ENCODE results near the gene CARNS1. TPM values are rescaled to one million over a fixed set of nuclear protein-coding genes. Genes with fewer than 3 reads are reported as not detected.

The CARNS1 gene
- total and polyA plus RNA-seq, 10 donors = 1.0 to 4.4 (median 2.0) TPM

GRCh38 chr11:67366961-67367760, 48.3 kb upstream of the CARNS1 start:
- peak in 1 of 3 donors; percentile 49 for TF ChIP-seq POLR2AphosphoS5 (IDR thresholded peaks at IDR 0.05)
- TF ChIP-seq CTCF (IDR thresholded peaks at IDR 0.05 in 8 of 11, conservative IDR thresholded peaks at IDR 0.05 in 3 of 11) = no peak
- DNase-seq = peak; percentile 85
- peak overlapping the region in 5 of 8 donors; percentile 41 to 80 (median 54) for H3K27ac ChIP-seq
- H3K4me1 ChIP-seq = peaks cover 55 to 98% (median 84%) of the 10 kb centered on the region in 6 donors
- H3K36me3 ChIP-seq = peaks cover 0 to 26% (median 0%) of the 10 kb centered on the region in 6 donors
- WGBS, 5 donors = 44 to 63% (median 49%) methylated on average over 21 to 25 of the region's 25 CpGs
- intact Hi-C loops (cut with DNase I; ENCODE audit: low total_unique reads) = no loop called here
- no peak overlapping the region for H3K4me3 ChIP-seq
- no peaks in the 10 kb centered on the region for H3K9me3 ChIP-seq
- peaks cover 0 to 2% (median 0%) of the 10 kb centered on the region in 7 donors for H3K27me3 ChIP-seq (replicated peaks in 1 of 7)

- Histone ChIP-seq H3K27ac (peak overlapping the region in 4 of 8 donors; percentile 41 to 80 (median 56)), H3K9me3 (no peaks in the 10 kb centered on the region), H3K27me3 (replicated peaks in 1 of 7) (peaks cover 0 to 6% (median 0%) of the 10 kb centered on the region in 7 donors), H3K4me1 (peaks cover 55 to 96% (median 86%) of the 10 kb centered on the region in 6 donors), H3K36me3 (peaks cover 0 to 26% (median 0%) of the 10 kb centered on the region in 6 donors), H3K4me3 (no peak overlapping the region)
- no peak for DNase-seq
- TF ChIP-seq CTCF (IDR thresholded peaks at IDR 0.05 in 8 of 11, conservative IDR thresholded peaks at IDR 0.05 in 3 of 11) (no peak), POLR2AphosphoS5 (IDR thresholded peaks at IDR 0.05) (no peak), POLR2A (IDR thresholded peaks at IDR 0.05) (no peak)
- 60 to 67% (median 62%) methylated on average over 7 of the region's 7 CpGs for WGBS, 5 donors
- intact Hi-C loops (cut with DNase I; ENCODE audit: low total_unique reads) = no loop called here
These were observed 47.7 kb upstream of the CARNS1 start for GRCh38 chr11:67367761-67368227.

- intact Hi-C loops (cut with DNase I; ENCODE audit: low total_unique reads) = no loop called here
- WGBS, 5 donors = 29 to 81% (median 35%) methylated on average over 3 of the region's 3 CpGs
- Histone ChIP-seq H3K27me3 (replicated peaks in 1 of 7) (peaks cover 0 to 13% (median 0%) of the 10 kb centered on the region in 7 donors), H3K4me1 (peaks cover 55 to 94% (median 88%) of the 10 kb centered on the region in 6 donors), H3K4me3 (no peak overlapping the region), H3K36me3 (peaks cover 0 to 25% (median 0%) of the 10 kb centered on the region in 6 donors), H3K9me3 (no peaks in the 10 kb centered on the region), H3K27ac (peak overlapping the region in 3 of 8 donors; percentile 54 to 96 (median 58))
- TF ChIP-seq CTCF (IDR thresholded peaks at IDR 0.05 in 8 of 11, conservative IDR thresholded peaks at IDR 0.05 in 3 of 11) (no peak), POLR2AphosphoS5 (IDR thresholded peaks at IDR 0.05) (no peak), POLR2A (IDR thresholded peaks at IDR 0.05) (no peak)
- no peak for DNase-seq
These were observed 46.9 kb upstream of the CARNS1 start for GRCh38 chr11:67368621-67369020.

GRCh38 chr11:67369275-67369674, 46.2 kb upstream of the CARNS1 start:
- H3K4me3 ChIP-seq = no peak overlapping the region
- 62 to 84% (median 79%) methylated on average over 8 of the region's 8 CpGs for WGBS, 5 donors
- H3K36me3 ChIP-seq = peaks cover 0 to 20% (median 0%) of the 10 kb centered on the region in 6 donors
- DNase-seq = no peak
- no peaks in the 10 kb centered on the region for H3K9me3 ChIP-seq
- intact Hi-C loops (cut with DNase I; ENCODE audit: low total_unique reads) = no loop called here
- no peak for TF ChIP-seq POLR2A (IDR thresholded peaks at IDR 0.05)
- no peak for TF ChIP-seq POLR2AphosphoS5 (IDR thresholded peaks at IDR 0.05)
- TF ChIP-seq CTCF (IDR thresholded peaks at IDR 0.05 in 8 of 11, conservative IDR thresholded peaks at IDR 0.05 in 3 of 11) = no peak
- peaks cover 60 to 95% (median 89%) of the 10 kb centered on the region in 6 donors for H3K4me1 ChIP-seq
- H3K27me3 ChIP-seq (replicated peaks in 1 of 7) = peaks cover 0 to 18% (median 0%) of the 10 kb centered on the region in 7 donors
- H3K27ac ChIP-seq = peak overlapping the region in 3 of 8 donors; percentile 23 to 96 (median 95)

Data from spleen (tissue), 11 donors.